ENCODE data around the gene GINS3. TPM values are rescaled to one million over a fixed set of nuclear protein-coding genes. Genes with fewer than 3 reads are reported as not detected.

The GINS3 gene
- total RNA-seq, 1 experiment from 2014 or later = 7.3 TPM

- Mint-ChIP-seq H3K27me3 (ENCODE audit: low read depth) (peaks cover 20% of the 10 kb centered on the region), H3K4me3 (no peak overlapping the region), H3K27ac (no peak overlapping the region), H3K9me3 (no peaks in the 10 kb centered on the region), H3K4me1 (no peaks in the 10 kb centered on the region), H3K36me3 (no peaks in the 10 kb centered on the region)
- ChIA-PET POLR2A (interaction anchor here (0.5 kb wide), 1 partner anchor 44 kb away, joined by 3 read pairs; no protein-coding TSS in a partner anchor), CTCF (no interaction called here)
- DNase-seq (ENCODE audit: low spot score) = no peak
- no peak for ATAC-seq
- TF ChIP-seq TCF7 (CRISPR knock-in tag; IDR thresholded peaks at IDR 0.05; ENCODE audit: low read depth) (no peak), JUN (CRISPR knock-in tag; IDR thresholded peaks at IDR 0.05) (no peak), NFE2L1 (CRISPR knock-in tag; IDR thresholded peaks at IDR 0.05) (no peak), E2F5 (CRISPR knock-in tag; IDR thresholded peaks at IDR 0.05) (no peak), MXD4 (CRISPR knock-in tag; IDR thresholded peaks at IDR 0.05; ENCODE audit: borderline replicate concordance) (no peak), ZNF121 (CRISPR knock-in tag; IDR thresholded peaks at IDR 0.05) (no peak), CREM (CRISPR knock-in tag; IDR thresholded peaks at IDR 0.05) (no peak), HMGA2 (CRISPR knock-in tag; IDR thresholded peaks at IDR 0.05) (no peak), AFF4 (CRISPR knock-in tag; IDR thresholded peaks at IDR 0.05; ENCODE audit: borderline replicate concordance) (no peak), NR2C2 (CRISPR knock-in tag; IDR thresholded peaks at IDR 0.05) (no peak)
- TF ChIP-seq, protein P1, sequence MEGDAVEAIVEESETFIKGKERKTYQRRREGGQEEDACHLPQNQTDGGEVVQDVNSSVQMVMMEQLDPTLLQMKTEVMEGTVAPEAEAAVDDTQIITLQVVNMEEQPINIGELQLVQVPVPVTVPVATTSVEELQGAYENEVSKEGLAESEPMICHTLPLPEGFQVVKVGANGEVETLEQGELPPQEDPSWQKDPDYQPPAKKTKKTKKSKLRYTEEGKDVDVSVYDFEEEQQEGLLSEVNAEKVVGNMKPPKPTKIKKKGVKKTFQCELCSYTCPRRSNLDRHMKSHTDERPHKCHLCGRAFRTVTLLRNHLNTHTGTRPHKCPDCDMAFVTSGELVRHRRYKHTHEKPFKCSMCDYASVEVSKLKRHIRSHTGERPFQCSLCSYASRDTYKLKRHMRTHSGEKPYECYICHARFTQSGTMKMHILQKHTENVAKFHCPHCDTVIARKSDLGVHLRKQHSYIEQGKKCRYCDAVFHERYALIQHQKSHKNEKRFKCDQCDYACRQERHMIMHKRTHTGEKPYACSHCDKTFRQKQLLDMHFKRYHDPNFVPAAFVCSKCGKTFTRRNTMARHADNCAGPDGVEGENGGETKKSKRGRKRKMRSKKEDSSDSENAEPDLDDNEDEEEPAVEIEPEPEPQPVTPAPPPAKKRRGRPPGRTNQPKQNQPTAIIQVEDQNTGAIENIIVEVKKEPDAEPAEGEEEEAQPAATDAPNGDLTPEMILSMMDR (IDR thresholded peaks at IDR 0.05) = no peak
- TF ChIP-seq, protein P2, sequence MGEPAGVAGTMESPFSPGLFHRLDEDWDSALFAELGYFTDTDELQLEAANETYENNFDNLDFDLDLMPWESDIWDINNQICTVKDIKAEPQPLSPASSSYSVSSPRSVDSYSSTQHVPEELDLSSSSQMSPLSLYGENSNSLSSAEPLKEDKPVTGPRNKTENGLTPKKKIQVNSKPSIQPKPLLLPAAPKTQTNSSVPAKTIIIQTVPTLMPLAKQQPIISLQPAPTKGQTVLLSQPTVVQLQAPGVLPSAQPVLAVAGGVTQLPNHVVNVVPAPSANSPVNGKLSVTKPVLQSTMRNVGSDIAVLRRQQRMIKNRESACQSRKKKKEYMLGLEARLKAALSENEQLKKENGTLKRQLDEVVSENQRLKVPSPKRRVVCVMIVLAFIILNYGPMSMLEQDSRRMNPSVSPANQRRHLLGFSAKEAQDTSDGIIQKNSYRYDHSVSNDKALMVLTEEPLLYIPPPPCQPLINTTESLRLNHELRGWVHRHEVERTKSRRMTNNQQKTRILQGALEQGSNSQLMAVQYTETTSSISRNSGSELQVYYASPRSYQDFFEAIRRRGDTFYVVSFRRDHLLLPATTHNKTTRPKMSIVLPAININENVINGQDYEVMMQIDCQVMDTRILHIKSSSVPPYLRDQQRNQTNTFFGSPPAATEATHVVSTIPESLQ (CRISPR knock-in tag; IDR thresholded peaks at IDR 0.05) = no peak
These were observed 59.0 kb downstream of the GINS3 start for GRCh38 chr16:58451265-58451689.

- H3K27me3 Mint-ChIP-seq (ENCODE audit: low read depth) = peaks cover 20% of the 10 kb centered on the region
- H3K4me3 Mint-ChIP-seq = no peak overlapping the region
- no peaks in the 10 kb centered on the region for H3K9me3 Mint-ChIP-seq
- CTCF ChIA-PET = interaction anchor here (1.1 kb wide), 1 partner anchor 16 kb away, joined by 3 read pairs; no protein-coding TSS in a partner anchor
- DNase-seq (ENCODE audit: low spot score) = no peak
- no peaks in the 10 kb centered on the region for H3K36me3 Mint-ChIP-seq
- no peak for ATAC-seq
- POLR2A ChIA-PET = no interaction called here
- no peaks in the 10 kb centered on the region for H3K4me1 Mint-ChIP-seq
- no peak overlapping the region for H3K27ac Mint-ChIP-seq
- TF ChIP-seq CREM (CRISPR knock-in tag; IDR thresholded peaks at IDR 0.05) (no peak), SP1 (CRISPR knock-in tag; conservative IDR thresholded peaks at IDR 0.05) (no peak), TCF7 (CRISPR knock-in tag; IDR thresholded peaks at IDR 0.05; ENCODE audit: low read depth) (no peak), IRF2 (CRISPR knock-in tag; IDR thresholded peaks at IDR 0.05; ENCODE audit: borderline replicate concordance, low read depth) (no peak), NFATC4 (CRISPR knock-in tag; IDR thresholded peaks at IDR 0.05) (no peak)
- TF ChIP-seq, protein P3, sequence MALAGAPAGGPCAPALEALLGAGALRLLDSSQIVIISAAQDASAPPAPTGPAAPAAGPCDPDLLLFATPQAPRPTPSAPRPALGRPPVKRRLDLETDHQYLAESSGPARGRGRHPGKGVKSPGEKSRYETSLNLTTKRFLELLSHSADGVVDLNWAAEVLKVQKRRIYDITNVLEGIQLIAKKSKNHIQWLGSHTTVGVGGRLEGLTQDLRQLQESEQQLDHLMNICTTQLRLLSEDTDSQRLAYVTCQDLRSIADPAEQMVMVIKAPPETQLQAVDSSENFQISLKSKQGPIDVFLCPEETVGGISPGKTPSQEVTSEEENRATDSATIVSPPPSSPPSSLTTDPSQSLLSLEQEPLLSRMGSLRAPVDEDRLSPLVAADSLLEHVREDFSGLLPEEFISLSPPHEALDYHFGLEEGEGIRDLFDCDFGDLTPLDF (CRISPR knock-in tag; IDR thresholded peaks at IDR 0.05) = no peak
- TF ChIP-seq, protein P4, sequence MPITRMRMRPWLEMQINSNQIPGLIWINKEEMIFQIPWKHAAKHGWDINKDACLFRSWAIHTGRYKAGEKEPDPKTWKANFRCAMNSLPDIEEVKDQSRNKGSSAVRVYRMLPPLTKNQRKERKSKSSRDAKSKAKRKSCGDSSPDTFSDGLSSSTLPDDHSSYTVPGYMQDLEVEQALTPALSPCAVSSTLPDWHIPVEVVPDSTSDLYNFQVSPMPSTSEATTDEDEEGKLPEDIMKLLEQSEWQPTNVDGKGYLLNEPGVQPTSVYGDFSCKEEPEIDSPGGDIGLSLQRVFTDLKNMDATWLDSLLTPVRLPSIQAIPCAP (CRISPR knock-in tag; IDR thresholded peaks at IDR 0.05) = no peak
These were observed 59.7 kb downstream of the GINS3 start for GRCh38 chr16:58451945-58452401.
